ENCODE data around the gene DCDC2C.

Gene DCDC2C

DNA sequence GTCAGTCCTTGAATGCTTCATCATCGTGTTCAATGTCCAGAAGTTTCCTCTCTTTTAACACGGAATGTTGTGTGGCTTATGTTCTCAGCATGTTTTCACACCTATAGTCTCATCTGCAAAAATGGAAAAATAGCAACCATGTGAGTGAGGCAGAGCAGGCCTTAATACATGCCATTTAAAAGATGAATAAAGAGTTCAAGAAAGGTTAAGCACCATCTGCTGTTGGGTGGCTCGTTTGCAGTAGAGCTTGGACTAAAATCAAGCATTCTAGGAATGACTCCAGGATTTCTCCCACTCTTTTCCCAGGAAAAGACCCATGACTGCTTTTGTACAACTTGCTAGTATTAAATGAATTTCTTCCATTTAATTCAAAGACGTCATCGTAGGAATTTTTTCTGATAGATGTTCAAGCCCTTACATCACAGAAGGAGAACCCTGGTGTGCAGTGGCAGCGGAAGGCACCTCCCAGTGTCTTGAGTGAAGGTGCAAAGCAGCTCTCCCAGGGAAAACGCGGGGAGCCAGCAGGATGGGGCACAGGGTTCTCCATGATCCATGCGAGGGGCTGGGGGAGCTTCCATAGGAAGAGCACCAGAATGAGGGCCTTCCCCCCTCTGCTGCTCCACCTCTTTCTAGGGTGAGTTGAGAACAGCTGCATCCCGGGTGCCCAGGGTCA lies 9.6 kb downstream of the DCDC2C start:
- DNase-seq, result no peak

DNA sequence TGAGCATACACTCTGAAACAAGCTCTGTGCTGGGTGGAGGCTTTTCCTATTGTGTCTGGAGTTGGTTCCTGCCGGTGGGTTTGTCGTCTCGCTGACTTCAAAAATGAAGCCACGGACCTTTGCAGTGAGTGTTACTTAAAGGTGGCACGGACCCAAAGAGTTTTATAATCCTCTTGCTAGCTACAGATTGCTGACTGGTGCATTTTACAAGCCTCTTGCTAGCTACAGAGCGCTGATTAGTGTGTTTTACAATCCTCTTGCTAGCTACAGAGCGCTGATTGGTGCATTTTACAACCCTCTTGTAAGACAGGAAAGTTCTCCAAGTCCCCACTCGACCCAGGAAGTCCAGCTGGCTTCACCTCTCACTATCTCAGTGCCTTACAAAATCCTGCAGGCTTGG lies 15.3 kb downstream of the DCDC2C start:
- no peak for DNase-seq

DNA sequence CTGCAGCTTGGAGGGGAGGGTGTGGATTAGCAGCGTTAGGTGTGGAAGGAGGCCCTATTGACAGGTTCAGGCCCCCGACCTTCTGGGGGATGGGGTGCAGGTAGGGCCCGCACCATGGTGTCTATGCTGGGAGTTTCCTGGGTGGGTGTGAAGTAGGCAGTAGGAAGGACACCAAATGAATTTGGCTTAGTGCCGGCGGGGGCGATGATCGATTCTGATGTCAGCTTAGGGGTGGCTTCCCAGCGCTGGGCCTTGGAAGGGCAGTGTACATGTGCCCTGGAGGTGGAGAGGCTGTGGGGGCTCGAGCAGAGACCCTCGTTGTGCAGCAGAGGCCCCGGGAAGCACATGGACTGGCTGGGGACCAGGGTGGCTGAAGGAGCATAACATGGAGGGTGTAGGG lies 21.6 kb downstream of the DCDC2C start:
- DNase-seq, result no peak

DNA sequence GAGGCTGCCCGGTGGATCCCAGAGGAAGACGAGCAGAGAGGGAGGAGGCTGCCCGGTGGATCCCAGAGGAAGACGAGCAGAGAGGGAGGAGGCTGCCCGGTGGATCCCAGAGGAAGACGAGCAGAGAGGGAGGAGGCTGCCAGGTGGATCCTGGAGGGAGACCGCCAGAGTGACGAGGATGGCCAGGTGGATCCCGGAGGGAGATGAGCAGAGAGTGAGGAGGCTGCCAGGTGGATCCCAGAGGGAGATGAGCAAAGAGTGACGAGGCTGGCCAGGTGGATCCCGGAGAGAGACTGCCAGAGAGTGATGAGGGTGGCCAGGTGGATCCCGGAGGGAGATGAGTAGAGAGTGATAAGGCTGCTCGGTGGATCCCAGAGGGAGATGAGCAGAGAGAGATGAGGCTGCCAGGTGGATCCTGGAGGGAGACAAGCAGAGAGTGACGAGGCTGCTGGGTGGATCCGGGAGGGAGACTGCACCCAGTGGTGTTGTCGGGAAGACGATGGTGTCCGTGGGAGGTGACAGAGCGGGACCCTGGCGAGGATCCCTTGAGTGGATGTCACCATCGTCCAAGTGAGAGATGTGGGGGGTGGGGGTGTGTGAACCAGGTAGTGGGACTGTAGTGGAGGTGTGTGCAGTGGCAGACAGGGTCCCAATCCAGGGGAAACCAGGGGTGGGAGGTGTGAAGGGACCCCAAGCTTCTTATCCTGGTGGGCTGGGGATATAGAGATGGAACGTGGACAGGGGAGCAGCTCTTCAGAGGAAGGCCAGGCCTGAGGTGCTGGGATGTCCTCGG lies 22.3 kb downstream of the DCDC2C start:
- no peak for DNase-seq

DNA sequence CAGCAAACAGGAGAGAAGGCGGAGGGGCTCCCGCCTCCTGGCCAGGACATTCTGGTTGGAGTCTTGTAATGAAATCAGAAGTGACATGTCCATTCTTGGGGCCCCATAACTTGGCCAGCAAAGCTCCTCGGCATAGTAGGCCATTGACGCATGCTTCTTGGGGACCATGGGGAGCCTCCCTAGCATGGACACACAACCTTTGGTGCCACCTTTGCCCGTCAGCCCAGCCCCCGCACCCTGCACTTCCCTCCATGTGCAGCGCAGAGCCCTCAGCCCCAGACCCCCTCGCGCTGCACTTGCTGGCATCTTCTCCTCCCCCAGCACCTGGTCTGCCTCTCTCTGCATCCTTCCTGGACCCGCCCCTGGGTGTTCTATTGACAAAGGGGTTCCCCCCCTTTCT lies 23.1 kb downstream of the DCDC2C start:
- DNase-seq, result no peak

DNA sequence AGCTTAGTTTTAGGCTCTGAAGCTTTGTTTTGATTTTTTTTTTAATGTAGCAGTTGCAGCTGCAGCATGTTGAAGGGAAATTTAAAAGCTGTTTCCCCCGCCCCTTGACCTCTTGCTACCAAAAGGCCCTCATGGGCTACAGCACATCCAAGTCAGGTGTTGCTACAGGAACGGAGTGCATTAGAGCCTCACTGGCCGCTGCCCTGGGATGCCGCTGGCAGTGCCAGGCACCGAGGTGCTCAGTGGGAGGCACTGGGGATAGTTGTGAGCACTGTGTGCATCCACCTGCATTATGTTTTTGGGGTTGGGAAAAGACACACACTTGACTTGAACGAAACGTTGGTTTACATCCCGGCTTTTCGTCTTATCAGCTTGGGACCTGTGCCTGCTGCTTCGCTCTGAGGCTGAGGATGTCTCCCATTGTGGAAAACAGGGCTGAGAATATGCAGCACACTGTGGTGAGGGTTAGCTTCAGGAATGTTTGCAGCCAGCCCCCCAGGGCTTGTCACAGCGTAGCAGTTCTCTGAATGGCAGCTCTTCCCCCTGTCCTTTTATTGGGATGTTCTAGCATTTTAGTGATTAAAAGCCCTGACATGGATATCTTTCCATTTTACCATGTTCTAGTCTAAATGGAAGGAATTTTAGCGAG lies 24.1 kb downstream of the DCDC2C start:
- DNase-seq, result no peak

DNA sequence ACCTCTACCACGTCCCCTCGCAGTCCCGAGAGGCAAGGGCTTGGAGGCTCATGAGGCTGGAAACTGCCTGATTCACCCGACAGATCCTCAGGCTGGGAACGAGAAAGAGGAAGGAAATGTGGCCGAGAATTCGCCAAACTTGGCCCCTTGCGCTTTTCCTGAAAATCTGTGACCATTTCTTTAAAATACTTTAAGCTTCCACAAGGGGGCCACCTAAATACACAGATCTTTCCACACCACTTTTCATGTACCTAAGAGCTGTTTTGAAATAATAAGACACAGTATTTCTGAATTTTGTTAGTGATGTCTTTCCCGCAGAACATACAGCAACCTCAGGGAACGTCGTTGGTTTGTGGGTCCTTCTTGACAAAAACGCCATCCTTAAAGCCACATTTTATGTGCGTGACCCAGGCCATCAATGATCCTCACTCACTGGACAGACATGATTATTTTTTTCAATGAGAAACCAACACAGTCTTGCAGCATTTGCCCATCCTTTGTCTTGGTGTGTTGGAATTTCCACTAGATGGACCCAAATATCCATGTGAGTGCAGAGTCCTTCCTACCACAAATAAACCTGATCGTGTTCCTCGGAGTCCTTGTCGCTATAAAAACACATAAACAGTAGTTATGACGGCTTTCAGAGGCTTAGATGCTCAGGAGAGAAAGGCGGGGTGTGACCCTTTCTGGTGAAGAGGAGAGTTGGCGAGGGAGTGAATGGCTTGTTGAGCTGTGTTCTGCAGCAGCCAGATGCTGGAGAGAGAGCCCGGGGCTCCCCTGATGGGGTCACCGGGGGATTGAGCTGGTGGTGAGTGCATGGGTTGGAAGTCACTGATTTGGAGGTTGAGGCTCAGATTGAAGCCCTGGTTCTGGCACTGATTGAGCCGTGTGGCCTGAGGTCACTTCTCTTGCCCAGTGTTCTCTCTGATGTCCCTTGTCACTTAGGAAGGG lies 25.0 kb downstream of the DCDC2C start:
- no peak for DNase-seq

DNA sequence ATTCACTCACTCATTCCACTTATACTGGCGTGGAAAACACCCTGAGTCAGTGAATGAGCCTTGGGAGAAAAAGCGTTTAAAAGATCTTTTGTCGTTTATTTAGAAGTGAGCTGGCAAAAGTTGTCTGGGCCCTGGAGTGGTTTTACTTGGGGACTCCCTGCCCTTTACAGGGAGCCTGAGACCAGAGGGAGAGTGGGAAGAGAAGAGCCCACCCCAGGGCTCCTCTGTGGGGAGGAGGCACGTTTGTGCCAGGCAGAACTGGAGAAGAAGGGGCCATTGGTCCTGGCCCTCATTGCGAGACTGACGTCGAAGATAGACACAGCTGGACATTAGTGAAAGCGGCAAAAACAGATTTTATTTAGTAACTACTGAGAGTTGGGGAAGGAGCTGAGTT lies 25.7 kb downstream of the DCDC2C start:
- DNase-seq, result no peak

DNA sequence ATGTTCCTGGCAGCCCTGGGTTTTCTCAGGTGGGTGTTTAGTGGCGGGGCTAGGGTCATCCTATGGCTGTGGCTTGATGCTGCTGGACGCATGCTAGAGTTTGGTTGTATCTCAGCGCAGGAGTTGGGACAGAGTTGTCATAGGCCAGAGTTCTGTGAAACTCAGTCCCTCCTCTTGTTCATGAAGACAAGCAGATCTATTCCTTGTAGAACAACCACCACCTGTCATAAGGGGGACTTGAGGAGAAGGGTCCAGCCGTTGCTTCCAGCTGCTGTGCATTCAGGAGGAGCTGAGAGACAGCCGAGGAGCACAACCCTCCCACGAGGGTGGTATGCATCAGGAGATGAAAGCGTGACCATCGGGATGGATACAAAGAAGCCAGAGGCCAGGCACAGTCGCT lies 26.4 kb downstream of the DCDC2C start:
- no peak for DNase-seq

DNA sequence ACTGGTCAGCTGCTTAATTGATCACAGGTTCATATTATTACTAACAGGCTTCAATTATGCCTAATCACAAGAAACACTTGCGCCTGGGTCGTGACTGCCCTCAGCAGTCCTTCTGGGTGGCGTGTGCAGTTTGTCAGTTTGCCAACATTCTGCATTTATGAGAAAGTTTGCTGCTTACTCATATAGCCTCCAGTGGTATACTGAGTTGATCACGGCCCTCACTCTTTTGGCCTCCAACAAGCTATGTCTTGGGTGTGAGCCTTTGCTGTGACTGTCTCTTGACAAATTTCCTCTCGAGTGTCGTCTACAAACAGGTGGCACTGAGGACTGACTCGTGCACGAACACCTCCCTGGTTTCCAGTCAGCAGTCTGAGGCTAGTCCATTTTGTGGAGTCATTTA lies 27.3 kb downstream of the DCDC2C start:
- DNase-seq, result no peak

DNA sequence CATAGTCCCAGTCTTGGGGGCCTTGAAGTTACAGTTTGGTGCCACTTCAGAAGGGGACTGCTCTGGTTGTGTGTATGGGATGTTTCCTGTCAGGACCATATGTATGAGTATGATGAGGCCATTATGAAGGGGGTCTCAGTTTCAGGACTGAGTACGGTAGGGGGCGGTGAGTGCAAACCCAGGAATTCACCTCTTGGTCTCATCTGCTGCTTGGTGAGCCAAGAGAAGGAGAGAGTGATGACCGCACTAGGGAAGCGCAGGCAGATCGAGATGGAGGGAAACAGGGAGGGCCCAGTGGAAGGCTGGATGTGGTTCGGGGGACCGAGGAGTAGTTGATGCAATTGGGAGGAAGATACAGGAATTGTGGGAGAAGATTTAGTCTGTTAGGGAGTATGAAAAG lies 28.5 kb downstream of the DCDC2C start:
- no peak for DNase-seq

DNA sequence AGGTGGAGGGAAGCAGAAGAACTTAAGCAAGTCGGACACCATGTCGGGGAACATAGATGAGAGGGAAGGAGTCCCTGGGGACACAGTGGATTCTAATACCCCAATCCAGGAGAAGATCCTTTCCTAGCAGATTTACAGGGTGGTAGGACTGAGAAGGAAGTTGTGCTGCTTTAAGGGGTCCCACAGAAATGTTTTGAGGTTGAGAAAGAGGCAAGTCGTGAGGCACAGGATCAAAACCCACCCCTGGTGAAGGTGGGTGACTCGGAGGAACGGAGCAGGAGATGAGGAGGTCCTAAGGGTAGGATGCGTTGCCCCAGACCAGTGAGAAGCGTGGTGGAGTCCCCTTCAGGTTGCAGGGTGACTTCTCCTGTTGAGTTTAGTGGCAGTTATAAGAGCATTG lies 32.7 kb downstream of the DCDC2C start:
- DNase-seq, result no peak

DNA sequence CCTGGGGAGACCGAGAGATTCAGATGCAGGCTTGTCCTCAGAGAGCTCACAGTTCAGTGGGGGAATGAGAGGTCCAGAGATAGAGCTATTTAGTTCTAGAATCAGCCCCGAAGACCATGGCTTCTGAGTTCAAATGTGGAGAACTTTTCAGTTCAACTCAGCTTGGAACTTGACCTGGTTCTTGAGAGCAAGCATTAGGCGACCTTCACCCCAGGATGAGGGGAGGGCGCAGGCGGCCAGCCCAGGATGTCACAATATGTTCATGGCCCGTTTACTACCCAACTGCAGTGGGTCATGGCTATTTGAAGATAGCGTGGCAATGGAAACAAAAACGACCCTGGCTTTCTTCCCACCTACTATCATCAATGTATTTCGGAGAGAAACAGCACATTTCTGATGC lies 33.8 kb downstream of the DCDC2C start:
- DNase-seq, result no peak

DNA sequence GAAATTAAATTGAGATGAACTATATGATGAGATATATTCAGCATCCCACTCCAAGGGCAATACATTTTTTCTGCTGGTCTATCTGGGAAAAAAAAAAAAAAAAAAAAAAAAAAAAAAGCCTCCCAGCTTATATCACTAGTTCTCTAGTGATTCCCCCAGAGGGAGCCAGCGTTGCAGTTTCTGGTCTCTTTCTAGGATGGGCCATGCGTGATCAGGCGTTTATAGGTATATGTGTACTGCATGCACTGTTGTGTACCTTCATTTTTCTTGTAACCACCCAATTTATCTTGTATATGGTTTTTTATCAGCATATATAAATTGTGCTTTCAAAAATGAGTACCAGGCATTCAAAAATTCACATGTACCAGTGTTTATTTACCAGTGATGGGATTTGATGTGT lies 35.1 kb downstream of the DCDC2C start:
- peak; percentile 13 for DNase-seq

DNA sequence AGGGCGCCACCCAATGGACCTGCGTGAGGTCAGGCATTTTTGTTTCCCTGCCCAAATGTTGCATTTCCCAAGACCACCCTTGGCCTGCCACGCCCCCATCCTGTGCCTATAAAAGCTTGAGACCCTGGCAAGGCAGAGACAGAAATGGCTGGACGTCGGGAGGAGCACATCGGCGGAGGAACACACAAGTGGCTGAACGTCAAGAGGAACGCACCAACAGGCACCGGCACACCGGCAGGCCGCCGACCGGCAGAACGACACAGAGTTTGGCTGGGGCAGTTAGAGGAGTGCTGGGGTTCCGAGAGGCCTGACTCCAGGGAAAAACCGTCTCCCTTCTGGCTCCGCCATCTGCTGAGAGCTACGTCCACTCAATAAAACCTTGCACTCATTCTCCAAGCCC lies 35.9 kb downstream of the DCDC2C start:
- DNase-seq, result no peak

DNA sequence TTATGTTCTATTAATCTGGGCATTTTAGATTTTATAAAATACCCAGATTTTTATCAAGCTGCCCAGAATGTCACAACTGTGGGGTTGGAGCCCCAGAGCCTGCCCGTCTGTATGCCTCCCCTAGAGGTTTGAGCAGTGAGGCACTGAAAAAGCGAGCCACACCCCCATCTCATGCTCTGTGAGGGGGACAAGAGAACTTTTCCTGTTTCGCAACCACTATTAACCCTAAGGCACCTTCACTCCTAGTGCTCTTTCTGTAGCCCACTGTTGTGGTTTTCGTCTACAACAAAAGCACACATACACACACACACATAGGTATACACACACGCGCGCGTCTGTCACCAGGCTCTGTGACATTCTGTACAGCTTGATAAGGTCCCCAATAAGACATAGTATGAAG lies 38.0 kb downstream of the DCDC2C start:
- no peak for DNase-seq

DNA sequence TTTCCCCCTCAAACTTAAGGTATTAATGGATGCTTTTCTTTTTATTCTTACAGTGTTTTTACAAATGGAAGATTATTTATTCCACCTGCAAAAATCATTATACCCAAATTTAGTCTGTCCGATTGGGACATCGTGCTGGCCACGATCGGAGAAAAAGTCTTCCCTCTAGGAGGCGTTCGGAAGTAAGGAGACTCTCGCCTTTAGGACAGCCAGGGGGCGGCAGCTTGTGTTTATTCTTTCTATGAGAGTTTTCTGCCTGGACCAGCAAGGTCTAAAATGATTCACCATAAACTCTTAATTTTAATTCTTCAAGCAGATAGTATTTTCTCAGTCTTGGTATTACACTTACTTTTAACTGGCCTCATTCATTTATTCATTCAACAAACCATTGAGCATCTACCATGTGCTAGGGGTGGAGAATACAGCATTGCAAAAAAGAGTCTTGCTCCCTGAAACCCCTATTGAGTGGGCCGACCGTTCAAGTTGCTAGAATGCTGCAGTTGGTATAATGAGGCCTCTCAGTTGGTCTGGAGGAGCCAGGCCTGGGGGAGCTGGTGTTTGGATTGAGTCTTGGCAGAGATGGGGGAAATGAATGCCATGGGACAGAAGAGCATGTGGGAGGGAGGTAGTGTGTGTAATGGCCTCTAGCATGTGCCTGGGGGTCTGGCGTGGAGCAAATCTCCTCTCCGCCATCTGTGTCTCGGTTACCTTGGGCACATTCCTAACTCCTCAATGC lies 38.7 kb downstream of the DCDC2C start:
- no peak for DNase-seq

DNA sequence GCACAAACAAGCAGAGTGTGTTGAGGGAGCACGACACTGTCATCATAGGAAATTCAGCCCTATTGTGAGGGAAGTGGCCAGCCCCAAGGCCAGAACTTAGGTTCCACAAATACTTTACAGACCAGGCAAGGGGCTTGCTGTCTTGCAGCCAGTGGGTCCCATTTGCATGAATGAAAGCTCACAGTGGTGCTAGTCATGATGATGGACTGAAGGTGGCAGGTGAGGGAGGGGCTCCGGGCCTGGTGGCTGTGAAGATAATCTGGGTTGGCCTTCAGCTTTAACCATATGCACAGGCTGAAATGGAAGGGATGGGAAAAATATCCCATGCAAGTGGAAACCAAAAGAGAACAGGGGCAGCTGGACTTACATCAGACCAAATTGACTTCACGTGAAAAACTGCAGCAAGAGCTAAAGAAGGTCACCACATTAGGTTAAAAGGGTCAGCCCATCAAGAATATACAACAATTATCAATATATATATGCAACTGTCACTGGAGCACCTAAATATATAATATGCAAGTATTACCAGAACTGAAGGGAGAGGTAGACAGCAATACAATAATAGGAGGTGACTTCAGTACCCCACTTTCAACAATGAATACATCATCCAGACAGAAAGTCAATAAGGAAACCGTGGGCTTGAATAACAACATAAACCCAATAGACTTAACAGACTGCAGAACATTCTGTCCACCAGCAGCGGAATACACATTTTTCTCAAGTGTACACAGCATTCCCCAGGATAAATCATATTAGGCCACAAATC lies 39.6 kb downstream of the DCDC2C start:
- DNase-seq, result no peak

DNA sequence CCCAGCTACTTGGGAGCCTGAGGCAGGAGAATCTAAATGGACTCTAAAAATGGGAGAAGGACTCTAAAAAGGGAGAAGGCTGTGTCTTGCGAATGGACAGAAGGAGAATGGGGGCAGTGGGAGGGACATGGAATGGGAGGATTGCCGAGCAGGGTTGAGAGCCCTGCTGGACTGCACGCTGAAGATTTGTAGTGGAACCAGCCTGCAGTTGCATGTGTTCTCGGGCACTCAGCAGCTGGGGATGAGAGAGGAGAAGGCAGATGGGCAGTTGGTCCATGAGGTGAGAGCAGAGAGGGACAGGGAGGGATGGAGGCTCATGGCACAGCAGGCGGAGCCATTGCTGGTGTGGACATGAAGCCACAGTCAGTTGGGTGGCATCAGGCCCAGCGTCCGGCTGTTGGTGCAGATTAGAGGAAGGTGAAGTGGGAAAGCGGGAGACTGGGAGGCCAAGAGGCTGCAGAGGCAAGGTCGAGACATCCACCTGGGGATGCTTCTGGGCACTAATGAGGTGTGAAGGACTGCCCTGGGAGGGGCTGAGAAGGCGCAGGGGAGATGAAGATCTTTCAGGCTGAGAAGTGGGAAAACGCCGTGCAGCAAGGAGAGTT lies 40.7 kb downstream of the DCDC2C start:
- no peak for DNase-seq

DNA sequence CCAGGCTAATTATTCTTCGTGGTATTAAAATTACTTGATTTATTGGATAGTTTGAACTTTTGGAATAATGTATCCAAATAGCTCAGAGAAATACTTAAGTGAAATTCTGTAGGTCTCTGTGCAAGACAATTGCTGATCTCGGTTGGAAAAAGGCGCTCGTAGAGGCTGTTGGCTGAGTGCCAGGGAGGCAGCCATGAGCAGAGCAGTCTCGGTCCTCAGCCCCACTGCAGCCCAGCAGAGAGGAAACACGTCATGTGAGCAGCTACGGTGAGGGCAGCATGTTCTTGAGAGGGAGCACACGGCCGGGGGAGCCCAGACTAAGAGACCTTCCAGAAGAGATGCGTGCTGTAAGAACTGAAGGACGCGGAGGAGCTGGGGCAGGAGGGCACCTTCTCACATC lies 42.5 kb downstream of the DCDC2C start:
- DNase-seq, result no peak

DNA sequence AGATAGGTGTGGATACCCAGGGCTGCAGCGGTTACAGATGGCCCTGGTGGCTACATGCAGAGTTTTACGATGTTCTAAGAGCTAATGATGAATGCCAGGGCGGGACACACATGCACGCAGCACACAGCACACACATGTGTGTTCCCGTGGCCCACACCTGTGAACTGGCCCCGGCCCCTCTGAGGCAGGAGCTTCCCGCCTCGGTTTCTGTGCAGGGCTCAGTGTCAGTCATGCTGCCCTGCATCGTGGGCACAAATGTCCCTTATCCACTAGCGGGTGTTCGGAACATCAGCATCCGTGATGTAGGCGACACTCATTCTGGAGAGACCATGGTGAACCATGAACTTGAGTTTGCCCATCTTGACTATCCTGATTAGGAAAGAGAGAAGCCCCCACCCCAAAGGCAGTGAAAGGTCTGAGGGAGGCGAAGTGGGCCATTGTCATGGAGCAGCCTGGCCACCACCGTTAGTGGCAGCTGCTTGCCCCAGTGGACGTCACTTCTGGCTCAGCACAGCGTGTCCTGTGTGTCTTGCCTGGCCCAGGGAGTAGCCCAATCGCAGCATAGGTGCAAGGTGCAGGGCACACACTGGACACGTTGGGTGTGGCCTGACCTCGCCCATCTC lies 43.8 kb downstream of the DCDC2C start:
- no peak for DNase-seq
